Measurements from ENCODE around the gene PGGHG.
"Not testable (repeated sequence)": the region's sequence is repeated elsewhere in the genome, so short reads cannot be mapped to it uniquely, and the experiment has no call there.

The PGGHG gene

DNA sequence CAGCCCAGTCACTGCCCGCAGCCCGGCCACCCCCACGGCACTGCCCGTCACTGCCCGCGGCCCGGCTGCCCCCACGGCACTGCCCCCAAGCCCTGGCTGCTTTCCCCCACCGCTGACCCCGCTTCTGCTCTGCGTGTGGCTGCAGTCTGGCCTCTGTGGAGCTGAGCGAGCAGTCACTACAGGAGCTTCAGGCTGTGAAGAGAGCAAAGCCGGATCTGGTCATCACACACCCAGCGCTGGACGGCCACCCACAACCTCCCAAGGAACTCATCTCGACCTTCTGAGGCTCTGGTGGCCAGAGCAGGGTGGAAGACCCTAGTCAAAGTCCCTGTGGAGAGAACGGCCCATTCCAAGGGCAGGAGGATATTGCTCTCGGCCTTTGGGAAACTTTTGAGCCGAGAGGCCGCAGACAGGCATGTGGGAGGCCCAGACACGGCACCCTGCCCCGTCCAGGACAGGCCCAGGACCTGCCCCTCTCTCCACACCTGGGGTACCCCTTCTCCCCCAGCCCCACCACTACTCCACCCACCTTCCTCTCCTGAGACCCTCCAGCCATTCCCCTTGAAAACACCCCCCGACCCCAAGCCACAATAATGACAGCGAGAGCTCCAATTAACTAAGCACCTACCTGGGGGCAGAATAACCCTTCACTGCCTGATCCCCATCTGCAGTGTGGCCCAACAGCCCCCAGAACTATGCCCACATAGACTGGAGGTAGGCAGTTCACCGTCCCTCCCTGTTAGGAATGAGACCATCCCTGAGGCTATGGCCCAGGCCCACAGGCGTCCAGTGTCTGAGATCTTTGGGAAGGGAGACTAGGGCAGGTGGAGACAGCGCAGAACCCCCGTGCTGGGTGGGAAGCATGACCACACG, 3.7 kb upstream of the PGGHG start:
- DNase-seq (ENCODE audit: low read depth in 1 of 2, low spot score in 1 of 2), result no peak

- no peak for DNase-seq (ENCODE audit: low read depth in 1 of 2, low spot score in 1 of 2)
Observed at GRCh38 chr11:285894-286220, 3.1 kb upstream of the PGGHG start.

- not testable (repeated sequence) for DNase-seq (ENCODE audit: low read depth in 1 of 2, low spot score in 1 of 2)
Observed at GRCh38 chr11:286977-287820, 1.7 kb upstream of the PGGHG start.

DNA sequence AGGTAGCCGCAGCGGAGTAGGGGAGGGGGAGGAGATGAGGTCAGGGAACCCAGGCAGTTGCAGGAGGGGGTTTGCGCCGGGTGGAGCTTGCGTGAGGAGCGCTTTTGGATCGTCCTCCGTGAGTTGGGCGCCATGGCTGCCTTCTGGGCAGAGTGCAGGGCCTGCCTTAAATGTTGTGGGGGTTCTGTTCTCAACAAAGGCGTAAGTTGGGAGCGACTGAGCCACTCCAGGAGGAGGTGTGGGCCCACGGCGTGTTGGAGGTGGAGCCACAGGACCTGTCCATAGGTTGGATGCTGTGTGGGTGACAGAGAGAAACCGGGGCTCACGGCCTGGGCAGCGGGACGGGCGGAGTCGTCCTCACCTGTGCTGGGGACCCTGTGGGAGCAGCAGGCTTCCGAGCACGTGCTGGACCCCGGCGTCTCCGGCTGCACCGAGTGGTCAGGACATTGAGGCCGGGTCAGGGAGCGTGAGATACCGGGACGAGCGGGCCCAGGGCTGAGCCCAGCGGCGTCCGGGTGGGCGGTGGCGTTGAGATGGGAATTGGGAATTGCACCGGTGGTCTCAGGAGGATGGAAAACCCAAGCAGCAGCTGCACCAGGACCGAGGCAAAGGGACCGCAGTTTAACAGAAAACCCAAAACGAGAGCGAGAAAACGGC, 977 bp upstream of the PGGHG start:
- no peak for DNase-seq (ENCODE audit: low read depth in 1 of 2, low spot score in 1 of 2)

DNA sequence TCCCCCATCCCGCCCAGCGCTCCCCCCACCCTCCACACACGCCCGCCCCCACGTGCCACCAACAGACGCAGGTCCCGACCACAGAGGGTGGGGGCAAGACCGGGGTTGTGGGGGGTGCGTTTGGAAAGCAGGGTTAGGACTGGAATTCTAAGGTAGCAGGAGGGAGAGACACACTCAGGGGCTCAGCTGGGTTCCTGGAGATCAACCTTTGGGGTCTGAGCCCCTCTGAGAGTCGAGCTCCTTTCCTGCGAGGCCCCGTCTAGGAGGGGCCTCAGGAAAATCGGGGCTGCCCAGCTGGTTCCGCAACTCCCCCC, 429 bp downstream of the PGGHG start:
- DNase-seq (ENCODE audit: low read depth in 1 of 2, low spot score in 1 of 2), result no peak

DNA sequence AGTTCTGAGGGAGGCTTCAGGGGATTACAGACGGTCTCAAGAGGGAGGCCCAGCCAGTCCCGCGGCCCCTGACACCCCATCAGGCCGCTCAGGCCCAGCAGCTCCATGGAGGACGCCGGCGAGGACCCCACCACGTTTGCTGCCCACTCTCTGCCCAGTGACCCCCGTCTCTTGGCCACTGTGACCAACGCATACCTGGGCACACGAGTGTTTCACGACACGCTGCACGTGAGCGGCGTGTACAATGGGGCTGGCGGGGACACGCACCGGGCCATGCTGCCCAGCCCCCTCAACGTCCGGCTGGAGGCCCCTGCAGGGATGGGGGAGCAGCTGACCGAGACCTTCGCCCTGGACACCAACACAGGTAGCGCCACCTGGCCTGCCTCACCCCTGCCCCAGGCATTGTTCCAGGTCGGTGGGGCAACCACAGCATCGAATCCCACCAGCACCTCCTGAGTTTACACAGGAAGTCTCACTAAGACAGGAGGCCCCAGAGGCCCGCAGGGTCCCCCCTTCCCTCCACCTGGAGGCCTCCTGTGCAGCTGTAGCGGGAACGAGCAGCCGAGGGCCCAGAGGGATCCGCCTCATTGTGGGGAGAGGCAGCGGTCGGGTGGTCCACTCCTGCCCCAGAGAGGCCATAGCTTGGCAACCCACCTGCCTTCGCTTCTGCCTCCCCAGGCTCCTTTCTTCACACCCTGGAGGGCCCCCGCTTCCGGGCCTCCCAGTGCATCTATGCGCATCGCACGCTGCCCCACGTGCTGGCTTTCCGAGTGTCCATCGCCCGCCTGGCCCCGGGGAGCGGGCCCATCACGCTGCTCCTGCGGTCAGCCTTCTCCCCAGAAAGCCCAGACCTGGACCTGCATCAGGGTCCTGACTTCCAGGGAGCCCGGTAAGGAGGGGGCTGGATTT, 1.0 kb downstream of the PGGHG start:
- no peak for DNase-seq (ENCODE audit: low read depth in 1 of 2, low spot score in 1 of 2)

DNA sequence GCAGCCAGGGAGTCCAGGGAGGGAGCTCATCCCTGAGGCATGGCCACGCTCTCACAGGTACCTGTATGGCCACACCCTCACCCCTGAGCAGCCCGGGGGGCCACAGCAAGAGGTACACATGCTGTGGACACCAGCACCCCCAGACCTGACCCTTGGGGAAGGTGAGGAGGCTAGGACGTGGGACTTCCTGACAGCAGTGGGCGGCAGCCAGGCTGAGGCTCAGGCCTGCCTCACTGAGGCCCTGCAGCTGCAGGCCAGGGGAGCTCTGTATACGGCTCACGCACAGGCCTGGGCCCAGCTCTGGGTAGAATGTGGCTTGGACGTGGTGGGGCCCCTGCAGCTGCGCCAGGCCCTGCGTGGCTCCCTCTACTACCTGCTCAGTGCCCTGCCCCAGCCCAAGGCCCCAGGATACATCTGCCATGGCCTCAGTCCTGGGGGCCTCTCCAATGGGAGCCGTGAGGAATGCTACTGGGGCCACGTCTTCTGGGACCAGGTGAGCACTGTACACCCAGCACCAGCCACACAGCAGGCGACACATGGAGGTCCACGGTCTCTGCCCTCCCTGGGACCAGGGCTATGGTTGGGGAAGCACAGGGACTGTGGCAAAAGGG, 1.8 kb downstream of the PGGHG start:
- no peak for DNase-seq (ENCODE audit: low read depth in 1 of 2, low spot score in 1 of 2)

DNA sequence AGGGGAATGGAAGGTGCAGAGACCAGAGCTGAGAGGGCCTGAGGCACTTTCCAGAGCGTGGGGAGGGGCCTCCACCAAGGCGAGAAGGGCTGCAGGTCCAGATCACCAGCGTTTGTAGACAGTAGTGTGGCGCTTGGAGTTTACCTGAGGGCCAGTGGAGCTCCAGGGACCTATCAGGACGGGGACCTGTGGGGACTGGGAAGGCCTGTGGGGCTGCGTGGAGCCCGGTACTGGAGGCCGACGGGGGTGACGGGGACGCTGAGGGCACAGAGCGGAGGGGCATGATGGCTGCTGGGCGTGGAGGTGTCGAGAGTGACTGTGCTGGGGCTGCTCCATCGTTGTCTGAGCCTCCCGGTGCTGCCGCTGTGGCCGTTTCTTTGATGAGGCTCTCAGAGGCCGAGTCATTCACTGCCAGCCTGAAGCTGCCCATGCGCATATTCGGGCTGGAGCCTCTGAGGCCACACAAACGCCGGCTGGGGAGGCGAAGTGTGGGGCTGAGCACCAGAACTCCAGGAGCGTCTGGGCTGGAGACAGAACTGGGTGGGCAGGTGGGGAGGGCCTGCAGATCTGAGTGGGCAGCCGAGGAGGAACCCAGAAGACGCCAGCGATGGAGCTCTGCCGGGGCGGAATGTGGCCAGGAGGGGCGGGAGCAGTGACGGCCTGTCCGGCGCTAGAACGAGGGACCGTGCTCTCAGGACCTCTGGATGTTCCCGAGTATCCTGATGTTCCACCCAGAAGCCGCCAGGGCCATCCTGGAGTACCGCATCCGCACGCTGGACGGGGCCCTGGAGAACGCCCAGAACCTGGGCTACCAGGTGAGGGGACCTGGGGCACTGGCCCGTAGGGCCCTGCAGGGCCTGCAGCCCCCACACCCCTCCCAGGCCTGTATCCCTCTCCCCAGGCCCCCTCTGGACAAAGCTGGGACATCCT, 2.6 kb downstream of the PGGHG start:
- no peak for DNase-seq (ENCODE audit: low read depth in 1 of 2, low spot score in 1 of 2)

DNA sequence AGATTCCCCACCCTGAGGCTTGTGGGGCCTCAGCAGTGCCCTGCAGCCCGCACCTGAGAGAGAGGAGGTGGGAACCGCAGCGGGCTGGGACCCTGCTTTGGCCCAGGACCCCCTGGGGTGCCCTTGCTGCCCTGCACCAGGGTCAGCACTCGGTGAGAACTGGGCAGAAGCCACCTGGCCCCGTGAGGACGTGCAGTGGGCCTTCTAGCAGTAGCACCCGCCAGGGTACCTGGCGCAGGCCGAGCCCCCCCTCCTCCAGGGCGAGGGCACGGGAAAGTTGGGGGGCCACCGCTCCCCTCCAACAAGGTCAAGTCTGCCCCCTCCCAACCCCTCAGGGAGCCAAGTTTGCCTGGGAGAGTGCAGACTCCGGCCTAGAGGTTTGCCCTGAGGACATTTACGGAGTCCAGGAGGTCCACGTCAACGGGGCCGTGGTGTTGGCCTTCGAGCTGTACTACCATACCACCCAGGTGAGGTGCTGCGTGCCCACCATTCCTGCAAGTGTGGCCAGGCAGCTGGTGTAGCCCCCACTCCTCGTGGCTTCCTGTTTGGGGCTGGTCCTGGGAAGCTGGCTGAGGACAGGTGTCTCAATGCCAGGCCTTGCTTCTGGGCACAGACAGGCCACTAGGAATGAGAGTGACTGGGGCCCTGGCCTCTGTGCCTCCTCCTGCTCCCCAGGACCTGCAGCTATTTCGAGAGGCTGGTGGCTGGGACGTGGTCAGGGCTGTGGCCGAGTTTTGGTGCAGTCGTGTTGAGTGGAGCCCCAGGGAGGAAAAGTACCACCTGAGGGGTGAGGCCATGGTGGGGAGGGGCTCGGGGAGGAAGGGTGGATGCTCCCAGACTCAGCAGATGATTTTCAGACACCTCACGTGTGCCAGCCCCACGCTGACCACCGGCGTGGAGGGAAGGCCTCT, 3.5 kb downstream of the PGGHG start:
- no peak for DNase-seq (ENCODE audit: low read depth in 1 of 2, low spot score in 1 of 2)

- DNase-seq (ENCODE audit: low read depth in 1 of 2, low spot score in 1 of 2), result no peak
Observed at GRCh38 chr11:293271-293851, 4.4 kb downstream of the PGGHG start.

- no peak for DNase-seq (ENCODE audit: low read depth in 1 of 2, low spot score in 1 of 2)
Observed at GRCh38 chr11:293852-294661, 5.1 kb downstream of the PGGHG start.

GRCh38 chr11:294780-295179, 5.9 kb downstream of the PGGHG start:
- DNase-seq (ENCODE audit: low read depth in 1 of 2, low spot score in 1 of 2), result no peak

GRCh38 chr11:295351-296170, 6.6 kb downstream of the PGGHG start:
- no peak for DNase-seq (ENCODE audit: low read depth in 1 of 2, low spot score in 1 of 2)

DNA sequence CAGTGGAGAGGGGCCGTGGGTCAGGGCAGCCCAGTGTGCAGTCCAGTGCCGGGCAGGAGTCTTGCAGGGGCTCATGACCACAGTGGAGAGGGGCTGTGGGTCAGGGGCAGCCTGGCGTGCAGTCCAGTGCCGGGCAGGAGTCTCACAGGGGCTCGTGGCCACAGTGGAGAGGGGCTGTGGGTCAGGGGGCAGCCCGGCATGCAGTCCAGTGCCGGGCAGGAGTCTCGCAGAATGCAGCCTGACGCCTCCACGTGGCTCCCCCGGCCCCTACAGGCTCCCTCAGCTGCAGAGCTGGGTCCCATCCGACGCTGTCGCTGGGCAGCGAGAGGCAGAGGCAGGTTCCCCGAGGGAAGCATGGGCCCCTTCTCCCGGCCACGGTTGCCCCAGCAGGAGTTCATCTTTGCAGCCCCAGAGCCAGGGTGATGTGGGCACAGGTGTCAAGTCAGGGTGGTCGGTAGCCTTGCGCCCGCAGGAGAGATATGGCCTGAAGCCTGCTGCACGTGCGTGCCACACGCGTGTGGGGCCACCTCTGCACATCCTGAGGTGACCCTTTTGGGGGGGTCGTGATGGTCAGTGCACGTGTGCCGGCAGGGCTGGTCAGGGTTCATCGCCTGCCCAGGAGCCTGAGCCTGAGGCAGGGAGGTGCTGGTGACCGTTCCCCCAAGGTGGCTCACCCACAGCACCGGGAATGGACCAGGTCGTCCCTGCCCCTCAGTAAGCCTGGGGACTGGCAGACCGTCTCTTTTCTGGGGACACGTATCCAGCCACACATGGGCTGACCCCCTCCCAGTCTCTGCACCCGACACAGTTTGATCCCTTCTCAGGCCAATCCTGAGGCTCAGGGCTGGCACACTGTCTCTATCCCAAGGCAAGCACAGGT, 7.5 kb downstream of the PGGHG start:
- no peak for DNase-seq (ENCODE audit: low read depth in 1 of 2, low spot score in 1 of 2)

GRCh38 chr11:297051-297585, 8.2 kb downstream of the PGGHG start:
- DNase-seq (ENCODE audit: low read depth in 1 of 2, low spot score in 1 of 2), result no peak

All from activated CD4-positive, alpha-beta T cell treated with anti-CD3 and anti-CD28 coated beads, Interleukin-2, amount 50 U/mL, for 24 hours (primary cell).